SIG-M5 (cell line): ENCODE data around the gene CCER1.

Source experiments
- DNase-seq: peaks from one replicate; lab custom pipeline; 2025; lab: John Stamatoyannopoulos, UW

CCER1 gene

DNA sequence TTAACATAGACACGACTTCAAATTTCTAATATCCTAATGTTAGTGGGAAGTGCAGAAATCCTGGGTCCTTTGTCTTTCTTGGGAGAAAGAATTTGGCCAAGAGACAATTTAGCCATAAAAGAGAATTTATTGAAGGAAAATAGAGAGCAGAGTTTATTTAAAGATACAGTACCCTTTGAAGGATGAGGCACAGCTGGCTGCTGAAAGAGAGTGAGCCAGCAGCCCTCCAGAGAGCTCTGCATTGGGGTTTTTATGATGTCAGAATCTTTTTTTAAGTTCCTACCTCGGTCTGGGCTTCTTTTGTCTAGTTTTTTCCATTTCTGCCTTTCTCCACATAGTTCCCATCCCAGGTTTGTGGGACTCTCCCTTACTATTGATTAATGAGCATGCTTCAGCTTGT is 37.5 kb downstream of the CCER1 start:
- no peak for DNase-seq

DNA sequence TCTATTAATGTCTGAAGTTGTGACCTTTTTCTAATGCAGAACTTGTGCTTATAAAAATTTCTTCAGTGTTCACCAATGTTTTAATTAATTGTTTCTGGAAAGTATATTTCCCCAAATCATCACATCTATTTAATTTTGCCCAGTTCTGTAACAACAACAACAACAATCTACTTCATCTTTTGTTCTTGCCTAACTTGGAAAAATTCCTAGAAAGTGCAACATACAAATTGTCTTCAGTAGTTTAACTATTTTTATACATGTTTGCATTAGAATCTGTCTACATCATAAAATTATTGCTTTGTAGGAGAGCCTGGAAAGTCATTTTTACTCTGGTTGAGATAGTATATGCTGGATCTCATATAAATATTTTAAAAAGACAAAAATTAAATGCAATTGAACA is 38.5 kb downstream of the CCER1 start:
- DNase-seq = no peak

DNA sequence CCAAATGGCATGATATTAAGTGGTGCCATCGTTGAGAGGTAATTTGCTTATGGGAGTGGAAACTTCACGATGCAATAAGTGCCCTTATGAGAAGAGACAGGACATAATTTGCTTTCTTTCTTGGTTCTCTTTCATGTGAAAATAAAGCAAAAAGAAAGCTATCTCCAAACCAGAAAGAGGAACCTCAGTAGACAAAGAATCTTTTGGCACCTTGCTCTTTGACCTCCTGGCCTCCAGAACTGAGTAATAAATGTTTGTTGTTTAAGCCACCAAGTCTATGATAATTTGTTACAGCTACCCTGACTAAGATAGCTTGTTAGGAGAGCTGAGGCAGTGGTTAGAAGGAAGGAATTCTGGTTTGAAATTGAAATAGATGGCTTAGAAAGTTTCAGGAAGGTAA is 39.6 kb downstream of the CCER1 start:
- no peak for DNase-seq

DNA sequence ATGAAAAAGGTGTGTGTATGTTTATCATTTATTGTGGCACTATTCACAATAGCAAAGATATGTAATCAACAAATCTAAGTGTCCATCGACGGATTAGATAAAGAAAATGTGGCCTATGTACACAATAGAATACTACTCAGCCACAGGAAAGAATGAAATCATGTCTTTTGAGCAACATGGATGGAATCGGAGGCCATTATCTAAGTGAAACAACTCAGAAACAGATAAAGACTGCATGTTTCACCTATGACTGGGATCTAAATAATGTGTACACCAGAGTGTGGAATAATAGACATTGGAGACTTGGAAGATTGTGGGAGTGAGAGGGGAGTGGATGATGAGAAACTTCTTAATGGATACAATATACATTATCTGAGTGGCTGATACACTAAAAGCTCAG is 44.0 kb downstream of the CCER1 start:
- no peak for DNase-seq

- no peak for DNase-seq
Observed at GRCh38 chr12:90909069-90909770, 45.8 kb downstream of the CCER1 start.

DNA sequence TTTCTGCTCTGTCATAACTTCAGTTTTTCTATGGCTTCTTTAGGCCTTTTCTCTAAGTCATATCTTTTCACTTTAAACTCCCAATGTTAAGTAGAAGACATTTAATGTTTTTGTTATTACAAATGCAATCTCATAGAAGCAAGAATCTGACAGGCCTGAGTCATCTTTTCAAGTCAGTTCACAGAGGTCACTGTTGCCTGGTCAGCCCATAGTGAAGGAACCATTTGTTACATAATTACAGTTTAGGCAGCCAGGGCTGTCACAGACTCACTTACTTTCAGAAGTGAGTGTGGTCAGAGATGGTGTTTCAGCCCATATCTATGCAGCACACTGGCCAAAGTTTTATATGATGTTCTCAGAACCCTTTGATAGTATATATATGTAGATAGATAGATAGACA is 46.5 kb downstream of the CCER1 start:
- DNase-seq = no peak

DNA sequence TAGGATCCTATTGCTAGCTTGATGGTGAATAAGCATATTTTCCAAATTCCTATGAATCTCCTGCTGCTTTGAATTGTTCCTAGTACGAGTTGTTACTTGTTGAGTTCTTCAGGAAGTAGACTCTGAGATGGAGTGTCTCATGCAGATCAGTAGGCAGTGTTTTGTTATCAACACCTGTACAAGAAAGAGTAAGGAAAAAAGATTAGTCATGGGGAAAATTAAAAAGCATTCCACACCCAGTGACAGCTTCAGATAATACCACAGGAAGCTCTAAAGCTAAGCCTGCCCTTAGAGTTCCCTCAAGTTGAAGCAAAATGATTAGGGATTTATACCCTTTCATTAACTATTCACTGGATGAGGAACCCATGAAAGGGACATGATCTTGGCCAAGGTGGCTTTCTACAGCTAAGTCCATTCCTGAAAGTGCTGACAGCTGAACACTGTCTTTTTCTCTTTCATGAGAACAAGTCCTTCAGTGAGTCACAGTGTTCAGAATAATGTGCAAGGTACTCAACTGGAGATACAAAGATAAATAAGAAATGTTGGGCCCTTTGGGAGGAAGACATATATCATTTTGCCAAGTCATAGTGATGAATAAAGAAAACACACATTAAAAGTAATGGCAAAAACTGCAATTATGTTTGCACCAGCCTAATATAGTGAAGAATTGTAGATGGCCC is 49.1 kb downstream of the CCER1 start:
- DNase-seq = no peak

- no peak for DNase-seq
Observed at GRCh38 chr12:90902596-90902995, 52.4 kb downstream of the CCER1 start.
